GM10847 (cell line): ENCODE measurements around the gene TESK2.
A peak's percentile ranks its signal among the peaks of the same experiment; 100 is the strongest.

Experiments used
- POLR2A ChIP-seq: IDR thresholded peaks from 2 replicates; pipeline ENCODE4 v1.6.1; 2011; ENCODE audit not compliant: insufficient read length; ENCODE audit errors: extremely low read depth

Gene TESK2

GRCh38 chr1:45337630-45338325, 153.2 kb downstream of the TESK2 start:
- TF ChIP-seq POLR2A, result no peak

- TF ChIP-seq POLR2A, result no peak
These were observed 155.1 kb downstream of the TESK2 start for GRCh38 chr1:45335855-45336324.

GRCh38 chr1:45334308-45335245, 156.4 kb downstream of the TESK2 start:
- no peak for TF ChIP-seq POLR2A

- TF ChIP-seq POLR2A, result no peak
These were observed 158.6 kb downstream of the TESK2 start for GRCh38 chr1:45332346-45332720.

- no peak for TF ChIP-seq POLR2A
These were observed 159.3 kb downstream of the TESK2 start for GRCh38 chr1:45331436-45332345.

- no peak for TF ChIP-seq POLR2A
These were observed 161.5 kb downstream of the TESK2 start for GRCh38 chr1:45329445-45329844.

- no peak for TF ChIP-seq POLR2A
These were observed 162.3 kb downstream of the TESK2 start for GRCh38 chr1:45328680-45329079.

- TF ChIP-seq POLR2A, result no peak
These were observed 163.1 kb downstream of the TESK2 start for GRCh38 chr1:45327644-45328515.

- TF ChIP-seq POLR2A, result peak; percentile 81
These were observed 164.0 kb downstream of the TESK2 start, which contains the start of gene HPDL for GRCh38 chr1:45326627-45327623. TSS of gene HPDL (plus strand) at chr1:45326895. CDS start at chr1:45327149, 254 bp downstream.

- no peak for TF ChIP-seq POLR2A
These were observed 165.0 kb downstream of the TESK2 start for GRCh38 chr1:45325851-45326506.

- TF ChIP-seq POLR2A, result no peak
These were observed 168.4 kb downstream of the TESK2 start for GRCh38 chr1:45322486-45323040.

GRCh38 chr1:45321444-45321843, 169.5 kb downstream of the TESK2 start:
- no peak for TF ChIP-seq POLR2A
